AG10803 (cell line): ENCODE measurements around the gene GMDS.
A peak's percentile ranks its signal among the peaks of the same experiment; 100 is the strongest.

Experiments used
- DNase-seq: peaks from one replicate; pipeline ENCODE4 v3.0.0; 2010; ENCODE audit warnings: low read depth
- H3K4me3 ChIP-seq: 2 replicates; pipeline ENCODE4 v1.5.1; 2011; ENCODE audit warnings: mild to moderate bottlenecking, low read length, control low read depth
- TF ChIP-seq, protein P1 (sequence below): conservative IDR thresholded peaks from 2 replicates; pipeline ENCODE4 v1.5.1; 2011; ENCODE audit warnings: mild to moderate bottlenecking, low read length, control low read depth, inconsistent platforms

GMDS gene

DNA sequence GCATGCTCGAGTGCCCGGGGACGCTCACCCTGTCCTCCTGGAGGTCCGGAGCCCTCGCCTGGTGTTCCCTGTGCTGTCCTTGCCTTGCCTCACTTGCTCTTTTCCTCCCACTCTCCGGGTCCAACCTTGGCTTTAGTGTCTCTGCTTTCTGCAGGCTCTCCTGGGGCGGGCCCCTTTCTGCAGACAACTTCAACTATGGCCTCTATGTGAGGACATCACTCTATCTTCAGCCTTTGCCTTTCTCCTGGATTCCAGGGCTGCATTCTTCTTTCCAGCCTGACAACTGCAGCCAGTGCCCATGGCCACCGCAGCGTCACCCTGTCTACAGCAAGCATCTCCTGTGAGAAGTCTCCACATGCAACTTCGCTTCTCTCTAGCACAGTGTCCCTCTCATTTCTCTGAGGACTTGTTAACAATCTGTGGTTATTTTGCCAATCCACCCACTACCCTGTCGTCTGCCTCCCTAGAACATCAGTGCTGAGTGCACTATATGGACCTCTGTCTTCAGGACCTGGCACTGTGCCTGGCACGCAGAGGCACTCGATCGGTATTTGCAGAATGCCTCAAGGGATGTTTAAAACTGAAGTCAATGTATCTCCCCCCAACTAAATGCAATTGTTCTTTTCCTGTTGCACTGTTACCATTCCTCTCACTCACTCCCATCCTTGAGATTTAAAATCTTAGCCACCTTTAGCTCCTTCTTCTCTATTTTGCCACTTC lies 599.8 kb downstream of the GMDS start:
- peak; percentile 33 for DNase-seq
- TF ChIP-seq, protein P1, sequence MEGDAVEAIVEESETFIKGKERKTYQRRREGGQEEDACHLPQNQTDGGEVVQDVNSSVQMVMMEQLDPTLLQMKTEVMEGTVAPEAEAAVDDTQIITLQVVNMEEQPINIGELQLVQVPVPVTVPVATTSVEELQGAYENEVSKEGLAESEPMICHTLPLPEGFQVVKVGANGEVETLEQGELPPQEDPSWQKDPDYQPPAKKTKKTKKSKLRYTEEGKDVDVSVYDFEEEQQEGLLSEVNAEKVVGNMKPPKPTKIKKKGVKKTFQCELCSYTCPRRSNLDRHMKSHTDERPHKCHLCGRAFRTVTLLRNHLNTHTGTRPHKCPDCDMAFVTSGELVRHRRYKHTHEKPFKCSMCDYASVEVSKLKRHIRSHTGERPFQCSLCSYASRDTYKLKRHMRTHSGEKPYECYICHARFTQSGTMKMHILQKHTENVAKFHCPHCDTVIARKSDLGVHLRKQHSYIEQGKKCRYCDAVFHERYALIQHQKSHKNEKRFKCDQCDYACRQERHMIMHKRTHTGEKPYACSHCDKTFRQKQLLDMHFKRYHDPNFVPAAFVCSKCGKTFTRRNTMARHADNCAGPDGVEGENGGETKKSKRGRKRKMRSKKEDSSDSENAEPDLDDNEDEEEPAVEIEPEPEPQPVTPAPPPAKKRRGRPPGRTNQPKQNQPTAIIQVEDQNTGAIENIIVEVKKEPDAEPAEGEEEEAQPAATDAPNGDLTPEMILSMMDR = no peak
- no peak overlapping the region for H3K4me3 ChIP-seq

DNA sequence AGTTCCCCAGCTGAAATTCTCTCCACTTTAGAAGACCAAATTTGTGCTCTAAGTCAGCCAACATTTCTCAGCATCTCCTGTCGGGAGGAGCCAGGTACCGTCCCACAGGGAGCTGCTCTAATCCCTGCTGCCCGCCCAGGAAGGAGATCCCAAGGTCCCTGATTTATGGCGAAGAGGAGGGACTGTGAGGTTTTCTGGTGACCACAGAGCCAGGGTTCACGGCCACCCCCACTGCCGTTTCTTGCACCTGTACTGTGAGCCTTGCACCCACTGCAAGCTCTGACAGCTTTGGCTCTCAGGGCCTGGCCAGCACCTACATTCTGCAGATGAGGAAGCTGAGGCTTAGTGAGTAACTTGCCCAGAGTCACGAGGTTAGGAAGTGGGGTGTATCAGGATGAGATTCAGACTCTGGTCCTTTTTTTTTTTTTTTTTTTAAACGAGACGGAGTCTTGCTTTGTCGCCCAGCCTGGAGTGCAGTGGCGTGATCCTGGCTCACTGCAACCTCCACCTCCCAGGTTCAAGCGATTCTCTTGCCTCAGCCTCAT lies 600.8 kb downstream of the GMDS start:
- TF ChIP-seq, protein P1 = no peak
- H3K4me3 ChIP-seq = no peak overlapping the region
- no peak for DNase-seq

DNA sequence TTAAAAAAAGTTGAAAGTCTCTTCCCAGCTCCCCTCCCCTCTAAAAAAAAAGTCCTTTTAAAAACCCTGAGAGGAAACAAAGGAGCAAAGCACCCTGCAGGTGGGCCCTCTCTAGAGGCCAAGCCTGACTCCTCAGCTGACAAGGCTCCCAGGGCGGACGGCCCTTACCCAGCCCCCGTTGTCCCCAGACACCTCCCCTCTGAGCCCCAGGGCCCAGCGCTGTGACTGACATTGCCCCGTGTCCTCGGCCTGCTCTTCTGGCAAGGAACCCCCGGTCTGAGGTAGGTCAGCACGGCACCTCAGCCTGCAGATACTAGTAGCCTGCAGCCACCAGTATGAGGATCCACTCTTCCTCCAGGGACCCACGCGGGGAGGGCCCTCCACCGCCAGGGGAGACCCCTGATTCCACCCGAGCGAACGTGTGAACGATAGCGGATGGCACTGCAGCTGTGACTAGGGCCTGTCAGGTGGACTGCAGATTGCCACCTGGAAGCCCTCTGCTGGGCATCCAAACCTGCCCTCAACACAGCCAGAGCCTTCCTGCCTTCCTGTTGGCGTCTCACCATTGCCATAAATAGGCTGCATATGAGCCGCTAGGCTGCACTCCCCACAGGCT lies 601.5 kb downstream of the GMDS start:
- no peak overlapping the region for H3K4me3 ChIP-seq
- TF ChIP-seq, protein P1 = no peak
- no peak for DNase-seq

DNA sequence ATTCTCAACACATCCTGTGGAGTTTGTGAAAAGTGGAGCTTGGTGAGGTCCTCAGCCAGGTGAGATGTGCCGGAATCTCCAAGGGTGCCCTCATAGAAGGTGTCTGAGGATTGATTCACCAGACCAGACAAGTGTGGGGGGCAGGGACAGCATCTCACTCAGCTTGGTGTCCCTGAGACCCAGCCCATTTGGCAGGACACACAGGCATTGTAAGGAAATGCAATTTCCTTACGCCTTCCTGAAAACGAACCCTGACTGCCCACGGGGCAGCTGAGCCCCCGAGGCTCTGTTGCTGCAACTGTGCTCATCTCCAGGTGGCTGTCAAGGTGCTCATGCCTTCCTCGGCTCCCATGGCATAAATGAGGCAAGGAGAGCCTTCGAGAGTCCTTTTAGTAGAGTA lies 602.3 kb downstream of the GMDS start:
- DNase-seq = no peak
- TF ChIP-seq, protein P1 = no peak
- H3K4me3 ChIP-seq = no peak overlapping the region

DNA sequence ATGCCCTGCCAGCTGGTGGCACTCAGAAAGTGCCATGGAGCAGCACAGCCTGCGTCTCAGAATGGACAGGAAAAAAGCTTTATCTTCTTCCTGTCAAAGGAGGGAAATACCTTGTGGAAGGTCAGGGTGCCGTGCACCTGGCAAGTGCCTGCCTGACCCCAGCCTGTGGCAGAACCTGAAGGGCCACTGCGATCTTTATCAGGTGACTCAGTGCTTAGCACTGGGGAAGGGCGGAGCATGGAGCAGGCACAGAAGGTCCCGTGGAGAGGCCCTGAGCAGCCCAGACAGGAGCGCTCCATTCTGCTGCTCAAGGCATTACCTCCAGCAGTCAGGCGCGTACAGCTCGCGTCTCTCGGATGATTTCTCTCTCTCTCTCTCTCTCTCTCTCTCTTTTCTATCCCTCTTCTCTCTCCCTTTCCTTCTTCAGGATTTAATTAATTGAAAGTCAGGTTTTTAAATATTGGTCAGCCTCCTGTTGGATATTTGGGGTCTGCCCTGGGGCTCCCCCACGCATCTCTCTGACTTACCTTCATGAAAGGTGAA lies 604.0 kb downstream of the GMDS start:
- no peak overlapping the region for H3K4me3 ChIP-seq
- no peak for DNase-seq
- TF ChIP-seq, protein P1 = no peak

DNA sequence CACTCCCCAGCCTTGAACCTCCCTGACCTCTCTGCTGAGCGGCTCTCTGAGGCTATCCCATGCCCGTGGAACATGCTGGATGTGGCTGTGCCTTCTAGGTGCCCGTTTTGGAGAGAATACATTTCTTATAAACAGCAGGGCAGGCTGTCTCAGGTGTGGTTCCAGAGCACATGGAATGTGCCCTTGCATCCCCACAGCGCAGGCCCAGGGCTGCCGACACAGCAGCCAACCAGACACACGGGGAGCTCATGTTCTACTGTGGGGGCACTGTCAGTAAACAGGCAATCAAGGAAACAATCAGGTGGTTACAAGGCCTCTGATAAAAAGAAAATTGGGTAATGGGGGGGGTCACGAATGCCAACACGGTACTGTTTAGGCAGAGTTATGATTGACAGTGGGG lies 604.9 kb downstream of the GMDS start:
- DNase-seq = no peak
- no peak overlapping the region for H3K4me3 ChIP-seq
- TF ChIP-seq, protein P1 = no peak

DNA sequence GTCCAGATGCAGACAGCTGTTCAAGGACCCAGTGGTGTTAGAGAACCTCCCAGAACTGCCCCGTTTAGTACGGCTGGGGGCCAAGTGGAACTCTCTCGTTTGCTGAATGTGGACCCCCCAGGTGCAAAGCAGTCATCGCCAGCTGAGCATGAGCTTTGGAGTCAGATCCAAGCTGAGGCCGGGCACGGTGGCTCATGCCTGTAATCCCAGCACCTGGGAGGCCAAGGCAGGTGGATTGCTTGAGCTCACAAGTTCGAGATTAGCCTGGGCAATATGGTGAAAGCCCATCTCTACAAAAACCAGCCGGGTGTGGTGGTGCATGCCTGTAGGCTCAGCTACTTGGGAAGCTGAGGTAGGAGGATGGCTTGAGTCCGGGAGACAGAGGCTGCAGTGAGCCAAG lies 606.0 kb downstream of the GMDS start:
- TF ChIP-seq, protein P1 = no peak
- no peak for DNase-seq
- H3K4me3 ChIP-seq = no peak overlapping the region
